ENCODE measurements around the gene GNG12. TPM values are rescaled to one million over a fixed set of nuclear protein-coding genes. Genes with fewer than 3 reads are reported as not detected.

GNG12 gene
- total RNA-seq, 1 donor from 2014 or later, result 60.5 TPM

- no peak for DNase-seq (ENCODE audit: low read depth)
Measured at GRCh38 chr1:67816095-67816475, 17.2 kb downstream of the GNG12 start.

GRCh38 chr1:67815303-67816094, 17.8 kb downstream of the GNG12 start:
- no peak for DNase-seq (ENCODE audit: low read depth)

- peak; percentile 43 for DNase-seq (ENCODE audit: low read depth)
Measured at GRCh38 chr1:67814121-67814772, 19.0 kb downstream of the GNG12 start.

GRCh38 chr1:67812226-67812625, 21.0 kb downstream of the GNG12 start:
- DNase-seq (ENCODE audit: low read depth), result no peak

GRCh38 chr1:67811781-67812180, 21.5 kb downstream of the GNG12 start:
- no peak for DNase-seq (ENCODE audit: low read depth)

- no peak for DNase-seq (ENCODE audit: low read depth)
Measured at GRCh38 chr1:67809887-67810286, 23.4 kb downstream of the GNG12 start.

- no peak for DNase-seq (ENCODE audit: low read depth)
Measured at GRCh38 chr1:67807282-67807681, 26.0 kb downstream of the GNG12 start.

GRCh38 chr1:67804710-67805109, 28.6 kb downstream of the GNG12 start:
- no peak for DNase-seq (ENCODE audit: low read depth)

- no peak for DNase-seq (ENCODE audit: low read depth)
Measured at GRCh38 chr1:67803380-67804279, 29.6 kb downstream of the GNG12 start.

- DNase-seq (ENCODE audit: low read depth), result no peak
Measured at GRCh38 chr1:67802565-67802964, 30.7 kb downstream of the GNG12 start.

- peak; percentile 27 for DNase-seq (ENCODE audit: low read depth)
Measured at GRCh38 chr1:67801903-67802302, 31.4 kb downstream of the GNG12 start.

- no peak for DNase-seq (ENCODE audit: low read depth)
Measured at GRCh38 chr1:67795179-67795912, 37.9 kb downstream of the GNG12 start.

- no peak for DNase-seq (ENCODE audit: low read depth)
Measured at GRCh38 chr1:67793562-67793961, 39.7 kb downstream of the GNG12 start.

- DNase-seq (ENCODE audit: low read depth), result peak; percentile 57
Measured at GRCh38 chr1:67792741-67793458, 40.4 kb downstream of the GNG12 start.

GRCh38 chr1:67792103-67792502, 41.2 kb downstream of the GNG12 start:
- no peak for DNase-seq (ENCODE audit: low read depth)

- peak; percentile 87 for DNase-seq (ENCODE audit: low read depth)
Measured at GRCh38 chr1:67791686-67792085, 41.6 kb downstream of the GNG12 start.

GRCh38 chr1:67791261-67791660, 42.0 kb downstream of the GNG12 start:
- DNase-seq (ENCODE audit: low read depth), result no peak

GRCh38 chr1:67790201-67790692, 43.0 kb downstream of the GNG12 start:
- no peak for DNase-seq (ENCODE audit: low read depth)

- no peak for DNase-seq (ENCODE audit: low read depth)
Measured at GRCh38 chr1:67789551-67789950, 43.7 kb downstream of the GNG12 start.

- no peak for DNase-seq (ENCODE audit: low read depth)
Measured at GRCh38 chr1:67788904-67789303, 44.4 kb downstream of the GNG12 start.
